KMS-11 (cell line): ENCODE data around the gene SLC25A30.

Source experiments
- H2AFZ ChIP-seq: fragments of 200-600 bp; sonication (generic); 2 replicates; pipeline ENCODE4 v1.6.1; 2016; ENCODE audit warnings: antibody characterized with exemption, mixed run types, low read depth
- H3K27ac ChIP-seq: fragments of 200-600 bp; sonication (generic); 2 replicates; pipeline ENCODE4 v1.6.1; 2016; ENCODE audit warnings: mild to moderate bottlenecking, mixed run types
- H3K27me3 ChIP-seq: fragments of 200-600 bp; sonication (generic); 2 replicates; pipeline ENCODE4 v1.6.1; 2017; ENCODE audit warnings: mild to moderate bottlenecking, low read depth, mixed run types, moderate library complexity; ENCODE audit not compliant: insufficient read depth
- H3K36me3 ChIP-seq: fragments of 200-600 bp; sonication (generic); 2 replicates; pipeline ENCODE4 v1.6.1; 2017; ENCODE audit warnings: mild to moderate bottlenecking, mixed run types; ENCODE audit not compliant: insufficient read depth
- H3K4me1 ChIP-seq: fragments of 200-600 bp; sonication (generic); 2 replicates; pipeline ENCODE4 v1.6.1; 2016; ENCODE audit warnings: mild to moderate bottlenecking, low read depth, mixed run types; ENCODE audit not compliant: poor library complexity, severe bottlenecking
- H3K4me2 ChIP-seq: fragments of 200-600 bp; sonication (generic); 2 replicates; pipeline ENCODE4 v1.7.0; 2016; ENCODE audit warnings: mild to moderate bottlenecking, mixed run types
- H3K4me3 ChIP-seq: fragments of 200-600 bp; sonication (generic); IDR thresholded peaks from 2 replicates; pipeline ENCODE4 v1.6.1; 2017; ENCODE audit warnings: low read depth, low read length, mixed read lengths; ENCODE audit not compliant: insufficient read depth
- H3K79me2 ChIP-seq: fragments of 200-600 bp; sonication (generic); 2 replicates; pipeline ENCODE4 v1.6.1; 2016; ENCODE audit warnings: low read depth, mixed run types; ENCODE audit not compliant: insufficient read depth
- H3K9ac ChIP-seq: fragments of 200-600 bp; sonication (generic); 2 replicates; pipeline ENCODE4 v1.6.1; 2016; ENCODE audit warnings: mild to moderate bottlenecking, mixed run types
- H4K20me1 ChIP-seq: fragments of 200-600 bp; sonication (generic); 2 replicates; pipeline ENCODE4 v1.6.1; 2016; ENCODE audit warnings: mild to moderate bottlenecking, mixed run types; ENCODE audit not compliant: insufficient read depth
- TF ChIP-seq, protein P1 (sequence below): fragments of 200-600 bp; sonication (generic); conservative IDR thresholded peaks from 2 replicates; pipeline ENCODE4 v1.6.1; 2017; ENCODE audit warnings: low read depth, mild to moderate bottlenecking, antibody characterized with exemption, low read length, moderate library complexity, mixed read lengths

Gene SLC25A30

DNA sequence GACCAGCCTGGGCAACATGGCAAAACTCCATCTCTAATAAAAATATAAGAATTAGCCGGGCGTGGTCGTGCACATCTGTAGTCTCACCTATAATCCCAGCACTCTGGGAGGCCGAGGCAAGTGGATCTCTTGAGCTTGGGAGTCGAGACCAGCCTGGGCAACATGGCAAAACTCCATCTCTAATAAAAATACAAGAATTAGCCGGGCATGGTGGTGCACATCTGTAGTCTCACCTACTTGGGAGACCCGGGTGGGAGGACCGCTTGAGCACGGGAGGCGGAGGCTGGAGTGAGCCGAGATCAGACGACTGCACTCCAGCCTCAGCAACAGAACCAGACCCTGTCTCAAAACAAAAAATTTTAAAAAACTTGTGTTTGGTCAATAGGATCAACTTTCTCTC, 7.7 kb downstream of the SLC25A30 start:
- Histone ChIP-seq H3K79me2 (no peaks in the 10 kb centered on the region), H3K27ac (no peak overlapping the region), H4K20me1 (no peaks in the 10 kb centered on the region), H2AFZ (no peak overlapping the region), H3K4me3 (no peak overlapping the region), H3K36me3 (no peaks in the 10 kb centered on the region), H3K4me1 (no peaks in the 10 kb centered on the region), H3K9ac (no peak overlapping the region), H3K27me3 (no peaks in the 10 kb centered on the region), H3K4me2 (no peak overlapping the region)
- TF ChIP-seq, protein P1, sequence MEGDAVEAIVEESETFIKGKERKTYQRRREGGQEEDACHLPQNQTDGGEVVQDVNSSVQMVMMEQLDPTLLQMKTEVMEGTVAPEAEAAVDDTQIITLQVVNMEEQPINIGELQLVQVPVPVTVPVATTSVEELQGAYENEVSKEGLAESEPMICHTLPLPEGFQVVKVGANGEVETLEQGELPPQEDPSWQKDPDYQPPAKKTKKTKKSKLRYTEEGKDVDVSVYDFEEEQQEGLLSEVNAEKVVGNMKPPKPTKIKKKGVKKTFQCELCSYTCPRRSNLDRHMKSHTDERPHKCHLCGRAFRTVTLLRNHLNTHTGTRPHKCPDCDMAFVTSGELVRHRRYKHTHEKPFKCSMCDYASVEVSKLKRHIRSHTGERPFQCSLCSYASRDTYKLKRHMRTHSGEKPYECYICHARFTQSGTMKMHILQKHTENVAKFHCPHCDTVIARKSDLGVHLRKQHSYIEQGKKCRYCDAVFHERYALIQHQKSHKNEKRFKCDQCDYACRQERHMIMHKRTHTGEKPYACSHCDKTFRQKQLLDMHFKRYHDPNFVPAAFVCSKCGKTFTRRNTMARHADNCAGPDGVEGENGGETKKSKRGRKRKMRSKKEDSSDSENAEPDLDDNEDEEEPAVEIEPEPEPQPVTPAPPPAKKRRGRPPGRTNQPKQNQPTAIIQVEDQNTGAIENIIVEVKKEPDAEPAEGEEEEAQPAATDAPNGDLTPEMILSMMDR, result no peak

DNA sequence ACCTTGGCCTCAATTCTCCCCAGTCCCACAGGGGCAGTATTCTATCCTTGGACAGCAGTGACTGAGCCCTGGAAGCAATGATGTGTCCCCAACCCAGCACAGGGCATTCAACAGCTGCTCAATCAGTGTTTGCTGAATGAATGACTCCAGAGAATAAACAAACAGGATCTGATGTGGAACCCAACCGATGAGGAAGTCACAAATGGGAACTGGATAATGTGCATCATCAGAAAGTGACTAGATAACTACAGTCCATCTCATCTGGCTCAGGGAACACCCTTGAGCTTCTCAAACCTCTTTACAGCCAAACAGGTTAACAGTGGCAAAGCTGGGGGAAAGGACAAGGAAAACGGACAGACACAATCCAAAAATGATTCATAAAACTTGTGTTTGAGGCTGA, 8.2 kb downstream of the SLC25A30 start:
- H3K4me1 ChIP-seq, result no peaks in the 10 kb centered on the region
- H3K4me2 ChIP-seq, result no peak overlapping the region
- H3K79me2 ChIP-seq, result no peaks in the 10 kb centered on the region
- no peaks in the 10 kb centered on the region for H3K36me3 ChIP-seq
- no peaks in the 10 kb centered on the region for H4K20me1 ChIP-seq
- H3K27me3 ChIP-seq, result no peaks in the 10 kb centered on the region
- no peak overlapping the region for H2AFZ ChIP-seq
- no peak overlapping the region for H3K4me3 ChIP-seq
- no peak overlapping the region for H3K9ac ChIP-seq
- TF ChIP-seq, protein P1, result no peak
- H3K27ac ChIP-seq, result no peak overlapping the region

DNA sequence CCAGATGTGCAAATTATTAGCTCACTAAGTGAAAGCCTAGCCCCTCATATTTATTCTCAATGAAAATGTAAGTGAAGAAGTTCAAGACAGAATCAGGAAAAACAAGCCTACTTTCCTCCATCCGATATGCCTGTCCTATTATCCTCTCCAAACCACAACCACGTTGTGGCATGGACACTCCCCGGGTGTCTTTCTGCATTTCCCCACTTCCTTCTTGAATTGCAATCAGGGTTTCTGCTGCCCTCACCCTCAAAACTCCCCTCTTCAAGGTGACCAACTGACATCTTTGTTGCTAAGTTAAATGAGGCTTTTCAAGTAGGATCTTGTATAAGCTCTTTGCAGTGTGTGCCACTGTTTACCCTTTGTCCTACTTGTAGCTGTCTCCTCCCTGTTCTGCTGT, 11.8 kb downstream of the SLC25A30 start:
- Histone ChIP-seq H3K4me2 (no peak overlapping the region), H3K4me1 (no peaks in the 10 kb centered on the region), H3K27me3 (no peaks in the 10 kb centered on the region), H3K27ac (no peak overlapping the region), H2AFZ (no peak overlapping the region), H3K36me3 (no peaks in the 10 kb centered on the region), H3K9ac (no peak overlapping the region), H3K79me2 (no peaks in the 10 kb centered on the region), H4K20me1 (no peaks in the 10 kb centered on the region), H3K4me3 (no peak overlapping the region)
- TF ChIP-seq, protein P1, result no peak

DNA sequence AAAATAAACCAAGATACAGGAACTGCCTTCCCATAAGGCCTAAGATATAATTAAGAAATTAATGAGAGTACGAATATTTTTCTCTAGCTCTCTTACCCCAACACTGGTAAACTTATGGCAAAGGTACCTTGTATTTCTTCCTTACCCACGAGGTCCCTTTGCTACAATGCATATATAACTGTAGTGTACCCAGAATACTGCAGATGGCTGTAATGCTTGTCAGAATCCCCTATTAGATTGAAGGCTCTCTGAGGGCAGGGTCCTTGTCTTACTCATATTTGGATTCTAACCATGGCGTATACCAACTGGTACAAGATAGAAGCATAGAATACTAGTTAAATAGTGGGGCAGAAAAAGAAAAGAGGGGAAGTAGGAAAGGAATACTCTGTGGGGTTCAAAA, 15.1 kb downstream of the SLC25A30 start:
- Histone ChIP-seq H3K79me2 (no peaks in the 10 kb centered on the region), H3K4me3 (no peak overlapping the region), H2AFZ (no peak overlapping the region), H3K4me1 (no peaks in the 10 kb centered on the region), H4K20me1 (no peaks in the 10 kb centered on the region), H3K9ac (no peak overlapping the region), H3K27ac (no peak overlapping the region), H3K27me3 (no peaks in the 10 kb centered on the region), H3K4me2 (no peak overlapping the region), H3K36me3 (no peaks in the 10 kb centered on the region)
- TF ChIP-seq, protein P1, result no peak
